Ecto neural progenitor cell (in vitro differentiated cells): ENCODE results near the gene JAKMIP2.
"Not testable (repeated sequence)": the region's sequence is repeated elsewhere in the genome, so short reads cannot be mapped to it uniquely, and the experiment has no call there.

Source experiments
- DNase-seq: peaks from one replicate; pipeline ENCODE4 v3.0.0-alpha.2; 2018; ENCODE audit warnings: low spot score

Gene JAKMIP2

GRCh38 chr5:147645197-147645596 is 137.3 kb downstream of the JAKMIP2 start:
- no peak for DNase-seq

- no peak for DNase-seq
These were observed 138.1 kb downstream of the JAKMIP2 start for GRCh38 chr5:147644460-147644859.

GRCh38 chr5:147643142-147643541 is 139.4 kb downstream of the JAKMIP2 start:
- DNase-seq: no peak

- DNase-seq: no peak
These were observed 139.9 kb downstream of the JAKMIP2 start for GRCh38 chr5:147642666-147643065.

GRCh38 chr5:147639321-147639720 is 143.2 kb downstream of the JAKMIP2 start:
- DNase-seq: no peak

GRCh38 chr5:147636729-147636984 is 145.9 kb downstream of the JAKMIP2 start:
- DNase-seq: no peak

- no peak for DNase-seq
These were observed 146.4 kb downstream of the JAKMIP2 start for GRCh38 chr5:147635882-147636728.

- DNase-seq: not testable (repeated sequence)
These were observed 147.1 kb downstream of the JAKMIP2 start for GRCh38 chr5:147635439-147635838.

- DNase-seq: no peak
These were observed 149.4 kb downstream of the JAKMIP2 start for GRCh38 chr5:147633173-147633572.

GRCh38 chr5:147631428-147632003 is 151.0 kb downstream of the JAKMIP2 start:
- no peak for DNase-seq

GRCh38 chr5:147629196-147629595 is 153.3 kb downstream of the JAKMIP2 start:
- DNase-seq: no peak

GRCh38 chr5:147628058-147628895 is 154.3 kb downstream of the JAKMIP2 start:
- DNase-seq: peak; percentile 74

GRCh38 chr5:147626464-147626863 is 156.1 kb downstream of the JAKMIP2 start:
- no peak for DNase-seq

GRCh38 chr5:147621016-147621415 is 161.5 kb downstream of the JAKMIP2 start:
- DNase-seq: no peak

- no peak for DNase-seq
These were observed 163.1 kb downstream of the JAKMIP2 start for GRCh38 chr5:147619281-147619878.

GRCh38 chr5:147617711-147618350 is 164.7 kb downstream of the JAKMIP2 start:
- DNase-seq: no peak

GRCh38 chr5:147617191-147617606 is 165.3 kb downstream of the JAKMIP2 start:
- no peak for DNase-seq

GRCh38 chr5:147616421-147616820 is 166.1 kb downstream of the JAKMIP2 start:
- no peak for DNase-seq

- no peak for DNase-seq
These were observed 169.2 kb downstream of the JAKMIP2 start for GRCh38 chr5:147613359-147613758.

GRCh38 chr5:147611483-147611882 is 171.0 kb downstream of the JAKMIP2 start:
- DNase-seq: no peak

- no peak for DNase-seq
These were observed 171.7 kb downstream of the JAKMIP2 start for GRCh38 chr5:147610798-147611197.

- DNase-seq: no peak
These were observed 180.9 kb downstream of the JAKMIP2 start for GRCh38 chr5:147601652-147602051.
